SU-DHL-6 (cell line): ENCODE measurements around the gene NSF.
"Not testable (repeated sequence)": the region's sequence is repeated elsewhere in the genome, so short reads cannot be mapped to it uniquely, and the experiment has no call there.

Source experiments
- CTCF ChIP-seq: fragments of 200-600 bp; sonication (generic); IDR thresholded peaks from one replicate; pipeline ENCODE4 v1.5.1; 2017; ENCODE audit warnings: antibody characterized with exemption, mild to moderate bottlenecking, low read length, moderate library complexity; ENCODE audit not compliant: insufficient read depth, poor library complexity, severe bottlenecking
- EZH2phosphoT487 ChIP-seq: fragments of 200-600 bp; sonication (generic), shearing (Covaris generic); conservative IDR thresholded peaks from 2 replicates; pipeline ENCODE4 v1.6.1; 2018; ENCODE audit warnings: mild to moderate bottlenecking, antibody characterized with exemption, low read length, moderate library complexity, mixed read lengths

GRCh38 chr17:46641861-46642656 lies 51.6 kb downstream of the NSF start:
- TF ChIP-seq CTCF, EZH2phosphoT487: not testable (repeated sequence)
